GM20431 (cell line): ENCODE data around the gene PPP3CA.

Source experiments
- in situ Hi-C: fragments of 300-500 bp; cut with MseI, MboI; formaldehyde crosslinking; loops from one replicate; pipeline ENCODE4 v1.15.0; 2020; ENCODE audit warnings: low sequenced_read_pairs; ENCODE audit not compliant: unreplicated experiment

PPP3CA gene

GRCh38 chr4:101347267-101347556, at the start of gene PPP3CA:
Gene PPP3CA (minus strand): TSS chr4:101347526.
- in situ Hi-C loops, result no loop called here

- in situ Hi-C loops, result no loop called here
Measured at GRCh38 chr4:101393256-101393655, 45.9 kb upstream of the PPP3CA start.

- in situ Hi-C loops, result no loop called here
Measured at GRCh38 chr4:101370663-101371210, 23.4 kb upstream of the PPP3CA start.

- in situ Hi-C loops, result no loop called here
Measured at GRCh38 chr4:101367201-101367600, 19.9 kb upstream of the PPP3CA start.

GRCh38 chr4:101366331-101366730, 19.0 kb upstream of the PPP3CA start:
- in situ Hi-C loops, result no loop called here

- in situ Hi-C loops, result no loop called here
Measured at GRCh38 chr4:101357751-101358150, 10.4 kb upstream of the PPP3CA start.

- in situ Hi-C loops, result no loop called here
Measured at GRCh38 chr4:101356928-101357327, 9.6 kb upstream of the PPP3CA start.

GRCh38 chr4:101355767-101356702, 8.7 kb upstream of the PPP3CA start:
- in situ Hi-C loops, result no loop called here

- in situ Hi-C loops, result no loop called here
Measured at GRCh38 chr4:101355246-101355645, 7.9 kb upstream of the PPP3CA start.

- in situ Hi-C loops, result no loop called here
Measured at GRCh38 chr4:101349801-101350064, 2.4 kb upstream of the PPP3CA start.

- in situ Hi-C loops, result no loop called here
Measured at GRCh38 chr4:101348995-101349800, 1.9 kb upstream of the PPP3CA start.

GRCh38 chr4:101348367-101348827, 1.1 kb upstream of the PPP3CA start:
- in situ Hi-C loops, result no loop called here

GRCh38 chr4:101347557-101348366, 436 bp upstream of the PPP3CA start:
- in situ Hi-C loops, result no loop called here

GRCh38 chr4:101346351-101347266, 717 bp downstream of the PPP3CA start:
- in situ Hi-C loops, result no loop called here

GRCh38 chr4:101345596-101346350, 1.6 kb downstream of the PPP3CA start:
- in situ Hi-C loops, result no loop called here

GRCh38 chr4:101345271-101345595, 2.1 kb downstream of the PPP3CA start:
- in situ Hi-C loops, result no loop called here

GRCh38 chr4:101339332-101339731, 8.0 kb downstream of the PPP3CA start:
- in situ Hi-C loops, result no loop called here

GRCh38 chr4:101337688-101338087, 9.6 kb downstream of the PPP3CA start:
- in situ Hi-C loops, result no loop called here
